SK-N-SH (cell line): ENCODE measurements around the gene HS1BP3.

Experiments used
- CHD2 ChIP-seq: fragments of 150-350 bp; IDR thresholded peaks from 2 replicates; pipeline ENCODE4 v1.6.1; 2018; ENCODE audit warnings: low read length; ENCODE audit not compliant: partially characterized antibody
- FOXM1 ChIP-seq: IDR thresholded peaks from 2 replicates; pipeline ENCODE4 v1.4.0; 2012; ENCODE audit warnings: low read depth, mild to moderate bottlenecking
- MXI1 ChIP-seq: IDR thresholded peaks from 2 replicates; pipeline ENCODE4 v1.6.1; 2012; ENCODE audit warnings: mild to moderate bottlenecking, low read depth, low read length, improper control_type of control experiment
- POLR2AphosphoS5 ChIP-seq: IDR thresholded peaks from 2 replicates; pipeline ENCODE4 v1.6.1; 2012; ENCODE audit warnings: low read depth, low read length
- RAD21 ChIP-seq: IDR thresholded peaks from 2 replicates; pipeline ENCODE4 v1.6.1; 2012; ENCODE audit warnings: mild to moderate bottlenecking, low read length
- REST ChIP-seq: IDR thresholded peaks from 2 replicates; pipeline ENCODE4 v1.6.1; 2012; ENCODE audit warnings: mild to moderate bottlenecking, low read depth, low read length, moderate library complexity
- RFX5 ChIP-seq: IDR thresholded peaks from 2 replicates; pipeline ENCODE4 v1.6.1; 2012; ENCODE audit warnings: mild to moderate bottlenecking, improper control_type of control experiment, low read length
- TEAD4 ChIP-seq: IDR thresholded peaks from 2 replicates; pipeline ENCODE4 v1.4.0; 2012; ENCODE audit warnings: mild to moderate bottlenecking, borderline replicate concordance; ENCODE audit not compliant: insufficient read depth
- USF2 ChIP-seq: fragments of 150-350 bp; IDR thresholded peaks from 2 replicates; pipeline ENCODE4 v1.6.1; 2017; ENCODE audit warnings: antibody characterized with exemption, low read length, low read depth, borderline replicate concordance
- TF ChIP-seq, protein P1 (sequence below): fragments of 200-600 bp; sonication (generic); IDR thresholded peaks from 2 replicates; pipeline ENCODE4 v1.6.1; 2017; ENCODE audit warnings: antibody characterized with exemption, mild to moderate bottlenecking, moderate library complexity

DNA sequence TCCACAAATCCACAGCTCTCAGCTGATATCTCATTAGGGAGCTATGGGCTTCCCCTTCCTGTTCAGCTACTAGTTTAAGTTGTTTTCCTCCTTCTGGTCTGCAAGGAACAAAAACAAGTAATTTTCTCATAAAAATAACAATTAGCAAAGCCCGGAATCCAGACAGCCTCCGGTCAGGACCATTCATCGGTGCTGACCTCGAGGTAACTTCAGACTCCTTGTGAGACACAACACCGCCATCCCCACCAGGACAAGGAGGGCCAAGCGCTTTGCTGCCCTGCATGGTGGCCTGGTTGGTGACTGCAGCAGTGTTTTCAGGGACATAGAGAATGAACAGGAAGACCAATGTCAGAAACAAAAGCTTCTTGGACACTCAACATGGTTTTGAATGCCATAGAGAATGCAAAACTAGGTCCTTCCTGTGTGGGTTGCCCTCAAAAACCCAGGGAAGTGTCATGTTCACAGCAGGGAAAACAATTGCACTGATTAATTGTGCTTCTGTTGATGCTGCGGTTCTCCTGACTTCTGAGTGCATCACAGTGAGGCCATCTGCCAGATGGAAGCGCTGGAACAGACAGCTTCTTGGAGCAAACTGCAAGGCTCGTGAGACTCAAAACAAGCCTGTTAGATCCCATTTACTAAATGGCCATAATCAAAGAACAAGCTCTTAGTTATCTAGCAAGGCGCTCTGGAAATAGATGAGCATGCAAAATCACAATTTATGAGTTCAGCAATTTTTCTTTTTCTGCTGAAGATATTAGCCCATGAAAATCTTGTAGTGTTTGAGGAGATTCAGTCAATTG, 77.1 kb downstream of the HS1BP3 start:
- TF ChIP-seq, protein P1, sequence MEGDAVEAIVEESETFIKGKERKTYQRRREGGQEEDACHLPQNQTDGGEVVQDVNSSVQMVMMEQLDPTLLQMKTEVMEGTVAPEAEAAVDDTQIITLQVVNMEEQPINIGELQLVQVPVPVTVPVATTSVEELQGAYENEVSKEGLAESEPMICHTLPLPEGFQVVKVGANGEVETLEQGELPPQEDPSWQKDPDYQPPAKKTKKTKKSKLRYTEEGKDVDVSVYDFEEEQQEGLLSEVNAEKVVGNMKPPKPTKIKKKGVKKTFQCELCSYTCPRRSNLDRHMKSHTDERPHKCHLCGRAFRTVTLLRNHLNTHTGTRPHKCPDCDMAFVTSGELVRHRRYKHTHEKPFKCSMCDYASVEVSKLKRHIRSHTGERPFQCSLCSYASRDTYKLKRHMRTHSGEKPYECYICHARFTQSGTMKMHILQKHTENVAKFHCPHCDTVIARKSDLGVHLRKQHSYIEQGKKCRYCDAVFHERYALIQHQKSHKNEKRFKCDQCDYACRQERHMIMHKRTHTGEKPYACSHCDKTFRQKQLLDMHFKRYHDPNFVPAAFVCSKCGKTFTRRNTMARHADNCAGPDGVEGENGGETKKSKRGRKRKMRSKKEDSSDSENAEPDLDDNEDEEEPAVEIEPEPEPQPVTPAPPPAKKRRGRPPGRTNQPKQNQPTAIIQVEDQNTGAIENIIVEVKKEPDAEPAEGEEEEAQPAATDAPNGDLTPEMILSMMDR: no peak
- no peak for TF ChIP-seq POLR2AphosphoS5
- TF ChIP-seq USF2: no peak
- TF ChIP-seq TEAD4: no peak
- no peak for TF ChIP-seq MXI1
- no peak for TF ChIP-seq REST
- TF ChIP-seq FOXM1: no peak
- TF ChIP-seq CHD2: no peak
- no peak for TF ChIP-seq RAD21
- no peak for TF ChIP-seq RFX5
